Uterus (tissue), 4 donors: Measurements from ENCODE around the gene CGB2. TPM values are rescaled to one million over a fixed set of nuclear protein-coding genes. Genes with fewer than 3 reads are reported as not detected.
"Not testable (repeated sequence)": the region's sequence is repeated elsewhere in the genome, so short reads cannot be mapped to it uniquely, and the experiment has no call there.

Experiments
- DNase-seq, 2 donors: peaks; one replicate each; pipeline ENCODE4 v3.0.0-alpha.2; 2019 to 2020
- H3K27ac ChIP-seq, 2 donors: fragments of 200-600 bp; sonication (generic); 1 replicate in 1 of 2; 2 replicates in 1 of 2; pipeline ENCODE4 v1.5.1; 2016 to 2018
- H3K27me3 ChIP-seq, 2 donors: fragments of 200-600 bp; sonication (generic); one replicate each; pipeline ENCODE4 v1.5.1; 2018 to 2019; ENCODE audit warnings: control low read depth in 1 of 2
- H3K36me3 ChIP-seq, 2 donors: fragments of 200-600 bp; sonication (generic); one replicate each; pipeline ENCODE4 v1.5.1; 2019; ENCODE audit warnings: control low read depth in 1 of 2
- H3K4me1 ChIP-seq, 2 donors: fragments of 200-600 bp; sonication (generic); one replicate each; pipeline ENCODE4 v1.5.1; 2018 to 2019; ENCODE audit warnings: control low read depth in 1 of 2
- H3K4me3 ChIP-seq, 2 donors: fragments of 200-600 bp; sonication (generic); 1 replicate in 1 of 2; 2 replicates in 1 of 2; pipeline ENCODE4 v1.5.1; 2018 to 2019; ENCODE audit warnings: mild to moderate bottlenecking in 1 of 2
- H3K9me3 ChIP-seq, 2 donors: fragments of 200-600 bp; sonication (generic); one replicate each; pipeline ENCODE4 v1.5.1; 2019; ENCODE audit warnings: control low read depth in 1 of 2
- POLR2A ChIP-seq, 2 donors: fragments of 450-650 bp; IDR thresholded peaks; one replicate each; pipeline ENCODE4 v1.6.1; 2016; ENCODE audit warnings: antibody characterized with exemption in 2 of 2, mild to moderate bottlenecking in 1 of 2, moderate library complexity in 1 of 2
- intact Hi-C: fragments of 100-400 bp; cut with DNase I; formaldehyde crosslinking; loops from one replicate; pipeline ENCODE4 v1.15.1; 2023; ENCODE audit warnings: low total_unique reads
- total RNA-seq, 4 donors: library from RNA; depleted of rRNA in 3 of 4; stranded (reverse); fragments of >200 nt in 3 of 4; gene quantifications; one replicate each; pipeline versions ENCODE4 v1.1.0 to v1.2.4, GENCODE V29; 2014 to 2023
- TF ChIP-seq, protein P1 (sequence below), 4 experiments: fragments of 200-600 bp in 2 of 4; fragments of 450-650 bp in 2 of 4; sonication (generic) in 2 of 4; IDR thresholded peaks; one replicate each; pipeline ENCODE4 v1.5.1; 2016 to 2019; ENCODE audit warnings: antibody characterized with exemption in 4 of 4, mild to moderate bottlenecking in 2 of 4, moderate library complexity in 1 of 4
- donor health status: DM: yes; HTN: yes; CAD: no.

CGB2 gene
- total RNA-seq, 4 donors from 2014 or later, result not detected

DNA sequence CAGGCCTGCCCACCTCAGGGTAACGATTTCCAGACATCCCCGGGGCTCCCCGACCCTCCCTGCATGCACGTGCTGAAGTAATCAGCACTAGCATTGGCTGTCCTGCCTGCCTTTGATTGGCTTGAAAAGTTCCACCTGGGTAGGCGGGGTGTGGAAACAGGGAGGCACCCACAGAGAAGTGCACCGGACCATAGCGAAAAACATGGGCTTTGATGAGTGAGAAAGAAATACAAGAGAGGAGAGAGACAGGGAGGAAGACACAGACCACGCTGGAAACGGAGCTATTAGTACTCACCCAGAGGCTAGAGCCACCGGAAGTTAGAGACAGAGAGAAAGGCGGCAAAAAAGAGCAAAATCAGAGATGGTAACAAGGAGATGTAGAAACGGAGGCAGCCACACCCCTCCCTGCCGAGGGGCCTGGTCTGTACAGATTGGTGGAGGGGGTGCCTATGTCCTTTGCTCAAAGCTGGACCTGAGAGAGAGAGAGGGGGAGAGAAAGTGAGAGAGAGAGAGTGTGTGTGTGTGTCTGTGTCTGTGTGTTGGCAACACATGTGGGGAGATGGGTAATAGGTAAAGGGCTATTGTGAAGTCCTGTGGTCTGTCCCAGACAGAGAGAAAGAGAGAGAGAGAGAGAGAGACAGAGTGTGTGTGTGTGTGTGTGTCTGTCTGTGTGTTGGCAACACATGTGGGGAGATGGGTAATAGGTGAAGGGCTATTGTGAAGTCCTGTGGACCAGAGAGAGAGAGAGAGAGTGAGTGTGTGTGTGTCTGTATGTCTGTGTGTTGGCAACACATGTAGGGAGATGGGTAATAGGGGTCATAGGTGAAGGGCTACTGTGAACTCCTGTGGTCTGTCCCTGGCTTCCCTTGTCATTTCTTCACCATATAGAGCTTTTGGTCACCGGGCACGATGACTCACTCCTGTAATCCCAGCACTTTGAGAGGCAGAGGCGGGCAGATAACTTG lies 10.5 kb upstream of the CGB2 start:
- no peaks in the 10 kb centered on the region for H3K36me3 ChIP-seq
- H3K9me3 ChIP-seq, result no peaks in the 10 kb centered on the region
- no peaks in the 10 kb centered on the region for H3K27me3 ChIP-seq
- no peak overlapping the region for H3K27ac ChIP-seq
- no peak for TF ChIP-seq POLR2A (IDR thresholded peaks at IDR 0.05)
- TF ChIP-seq, protein P1, sequence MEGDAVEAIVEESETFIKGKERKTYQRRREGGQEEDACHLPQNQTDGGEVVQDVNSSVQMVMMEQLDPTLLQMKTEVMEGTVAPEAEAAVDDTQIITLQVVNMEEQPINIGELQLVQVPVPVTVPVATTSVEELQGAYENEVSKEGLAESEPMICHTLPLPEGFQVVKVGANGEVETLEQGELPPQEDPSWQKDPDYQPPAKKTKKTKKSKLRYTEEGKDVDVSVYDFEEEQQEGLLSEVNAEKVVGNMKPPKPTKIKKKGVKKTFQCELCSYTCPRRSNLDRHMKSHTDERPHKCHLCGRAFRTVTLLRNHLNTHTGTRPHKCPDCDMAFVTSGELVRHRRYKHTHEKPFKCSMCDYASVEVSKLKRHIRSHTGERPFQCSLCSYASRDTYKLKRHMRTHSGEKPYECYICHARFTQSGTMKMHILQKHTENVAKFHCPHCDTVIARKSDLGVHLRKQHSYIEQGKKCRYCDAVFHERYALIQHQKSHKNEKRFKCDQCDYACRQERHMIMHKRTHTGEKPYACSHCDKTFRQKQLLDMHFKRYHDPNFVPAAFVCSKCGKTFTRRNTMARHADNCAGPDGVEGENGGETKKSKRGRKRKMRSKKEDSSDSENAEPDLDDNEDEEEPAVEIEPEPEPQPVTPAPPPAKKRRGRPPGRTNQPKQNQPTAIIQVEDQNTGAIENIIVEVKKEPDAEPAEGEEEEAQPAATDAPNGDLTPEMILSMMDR (IDR thresholded peaks at IDR 0.05), result no peak
- no peak for DNase-seq
- no peak overlapping the region for H3K4me3 ChIP-seq
- H3K4me1 ChIP-seq, result peaks cover 0 to 7% of the 10 kb centered on the region in 2 donors
- intact Hi-C loops, result no loop called here

DNA sequence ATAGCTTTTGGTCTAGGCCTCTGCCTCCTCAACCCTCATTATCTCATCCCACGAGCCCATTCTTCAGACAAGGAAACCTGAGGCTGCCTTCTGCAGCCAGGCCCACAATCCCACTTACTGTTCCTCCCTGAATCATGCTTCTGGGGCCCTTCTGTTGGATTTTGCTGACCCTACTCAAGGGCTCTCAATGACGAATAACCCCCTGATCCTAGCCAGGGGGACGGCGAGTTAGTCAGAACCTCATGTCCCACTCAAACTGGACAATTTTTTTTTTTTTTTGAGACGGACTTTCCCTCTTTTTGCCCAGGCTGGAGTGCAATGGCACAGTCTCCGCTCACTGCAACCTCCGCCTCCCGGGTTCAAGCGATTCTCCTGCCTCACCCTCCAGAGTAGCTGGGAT lies 9.6 kb upstream of the CGB2 start:
- Histone ChIP-seq H3K4me1 (peaks cover 0 to 7% of the 10 kb centered on the region in 2 donors), H3K4me3 (no peak overlapping the region), H3K27ac (no peak overlapping the region), H3K36me3 (no peaks in the 10 kb centered on the region), H3K9me3 (no peaks in the 10 kb centered on the region), H3K27me3 (no peaks in the 10 kb centered on the region)
- DNase-seq, result no peak
- intact Hi-C loops, result no loop called here
- TF ChIP-seq, protein P1 (IDR thresholded peaks at IDR 0.05), result no peak
- no peak for TF ChIP-seq POLR2A (IDR thresholded peaks at IDR 0.05)

DNA sequence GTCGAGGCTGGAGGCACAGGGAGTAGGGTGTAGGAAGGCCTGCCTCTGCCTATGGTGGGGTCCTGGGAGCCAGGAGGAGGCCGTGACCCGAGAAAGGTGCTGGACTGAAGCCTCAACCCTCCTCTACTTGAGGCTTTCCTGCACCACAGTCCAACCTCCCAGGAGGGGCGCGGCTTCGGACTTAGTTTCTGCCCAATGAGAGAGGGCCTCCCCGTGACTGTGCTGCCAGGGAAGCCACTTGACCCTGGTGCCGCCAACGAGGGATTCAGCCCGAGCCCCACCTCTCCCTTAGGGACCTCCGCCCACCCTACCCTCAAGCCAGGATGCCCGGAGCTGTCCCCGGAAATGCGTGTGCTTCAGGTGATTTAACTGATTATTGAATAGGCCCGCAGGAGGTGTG lies 7.5 kb upstream of the CGB2 start, which contains the start of gene CGB3:
Gene CGB3 (minus strand): TSS at position 101 of the 400 bp plus-strand sequence. CDS start 362 bp downstream, outside the sequence.
- H3K27me3 ChIP-seq, H3K9me3 ChIP-seq, H3K27ac ChIP-seq, H3K4me3 ChIP-seq, H3K4me1 ChIP-seq, DNase-seq, H3K36me3 ChIP-seq, intact Hi-C loops: not testable (repeated sequence)

DNA sequence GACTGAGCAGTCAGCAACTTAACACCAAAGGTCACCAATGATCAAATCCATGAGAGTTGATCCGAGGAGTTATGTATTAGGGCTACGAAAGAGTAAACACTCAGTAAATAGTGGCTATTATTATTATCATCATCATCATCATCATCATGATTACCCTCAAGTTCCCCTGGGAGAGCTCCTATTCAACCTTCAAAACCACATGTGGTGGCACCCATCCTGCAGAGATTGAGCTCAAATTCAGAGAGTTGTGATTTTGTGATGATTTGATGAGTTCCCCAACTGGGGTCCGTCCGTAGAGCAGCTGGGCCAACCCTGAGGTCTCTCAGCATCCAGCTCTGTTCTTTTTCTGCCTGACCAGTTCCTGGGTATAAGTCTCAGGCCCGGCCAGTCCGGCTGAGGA lies 6.6 kb upstream of the CGB2 start:
- H3K27me3 ChIP-seq, DNase-seq, H3K4me3 ChIP-seq, H3K4me1 ChIP-seq, intact Hi-C loops, H3K9me3 ChIP-seq, H3K27ac ChIP-seq, H3K36me3 ChIP-seq: not testable (repeated sequence)

DNA sequence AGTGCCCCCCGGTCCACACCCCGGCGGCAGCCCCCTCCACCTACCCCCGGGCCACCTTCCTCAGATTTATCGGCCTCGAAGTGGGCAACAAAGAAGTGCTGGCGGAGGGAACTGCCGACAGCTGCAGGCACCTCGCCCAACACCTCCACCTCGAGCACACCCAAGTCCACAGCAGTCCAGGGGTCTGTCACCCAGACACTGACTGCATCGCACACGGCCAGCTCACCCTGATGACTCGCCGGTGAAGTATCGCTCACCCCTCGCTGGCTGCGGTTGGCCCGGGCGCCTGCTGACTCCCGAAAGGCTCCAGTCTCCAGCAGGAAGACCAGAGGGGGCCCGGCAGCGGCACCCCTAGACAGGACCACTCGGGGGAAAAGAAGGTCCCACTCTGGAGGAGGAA lies 6.1 kb upstream of the CGB2 start:
- DNase-seq, intact Hi-C loops, H3K36me3 ChIP-seq, H3K4me1 ChIP-seq, H3K27me3 ChIP-seq, H3K27ac ChIP-seq, H3K4me3 ChIP-seq, H3K9me3 ChIP-seq: not testable (repeated sequence)

DNA sequence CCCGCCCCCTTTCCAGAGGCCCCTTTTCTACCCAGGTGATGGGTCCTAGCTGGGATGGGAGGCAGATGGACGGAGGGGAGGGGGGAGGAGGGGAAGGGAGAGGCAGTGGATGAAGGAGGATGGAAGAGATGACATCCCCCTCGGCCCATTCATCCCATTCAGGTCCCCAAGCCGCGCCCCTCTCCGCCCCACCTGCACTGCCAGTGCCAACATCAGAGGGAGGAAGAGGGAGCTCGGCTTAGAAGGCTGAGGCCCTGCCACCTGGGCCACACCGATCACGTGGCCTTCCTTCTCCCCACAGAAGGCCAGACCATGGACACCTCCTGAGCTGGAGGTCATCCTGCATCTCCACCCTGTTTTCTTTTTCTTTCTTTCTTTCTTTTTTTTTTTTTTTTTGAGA lies 3.0 kb upstream of the CGB2 start:
- H3K9me3 ChIP-seq, intact Hi-C loops, DNase-seq, H3K36me3 ChIP-seq, H3K27ac ChIP-seq, H3K4me3 ChIP-seq, H3K27me3 ChIP-seq, H3K4me1 ChIP-seq: not testable (repeated sequence)

DNA sequence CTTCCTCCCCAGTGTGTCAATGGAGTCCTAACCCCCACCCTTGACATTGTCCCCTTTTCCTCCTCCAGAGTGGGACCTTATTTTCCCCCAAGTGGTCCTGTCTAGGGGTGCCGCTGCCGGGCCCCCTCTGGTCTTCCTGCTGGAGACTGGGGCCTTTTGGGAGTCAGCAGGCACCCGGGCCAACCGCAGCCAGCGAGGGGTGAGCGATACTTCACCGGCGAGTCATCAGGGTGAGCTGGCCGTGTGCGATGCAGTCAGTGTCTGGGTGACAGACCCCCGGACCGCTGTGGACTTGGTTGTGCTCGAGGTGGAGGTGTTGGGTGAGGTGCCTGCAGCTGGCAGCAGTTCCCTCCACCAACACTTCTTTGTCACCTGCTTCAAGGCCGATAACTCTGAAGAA lies 1.9 kb upstream of the CGB2 start:
- H3K27ac ChIP-seq, H3K4me3 ChIP-seq, H3K9me3 ChIP-seq, H3K27me3 ChIP-seq, intact Hi-C loops, DNase-seq, H3K36me3 ChIP-seq, H3K4me1 ChIP-seq: not testable (repeated sequence)

DNA sequence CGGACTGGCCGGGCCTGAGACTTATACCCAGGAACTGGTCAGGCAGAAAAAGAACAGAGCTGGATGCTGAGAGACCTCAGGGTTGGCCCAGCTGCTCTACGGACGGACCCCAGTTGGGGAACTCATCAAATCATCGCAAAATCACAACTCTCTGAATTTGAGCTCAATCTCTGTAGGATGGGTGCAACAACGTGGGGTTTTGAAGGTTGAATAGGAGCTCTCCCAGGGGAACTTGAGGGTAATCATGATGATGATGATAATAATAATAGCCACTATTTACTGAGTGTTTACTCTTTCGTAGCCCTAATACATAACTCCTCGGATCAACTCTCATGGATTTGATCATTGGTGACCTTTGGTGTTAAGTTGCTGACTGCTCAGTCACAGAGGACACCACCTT lies 1.4 kb upstream of the CGB2 start:
- H3K4me1 ChIP-seq, intact Hi-C loops, H3K4me3 ChIP-seq, DNase-seq, H3K27me3 ChIP-seq, H3K27ac ChIP-seq, H3K9me3 ChIP-seq, H3K36me3 ChIP-seq: not testable (repeated sequence)

DNA sequence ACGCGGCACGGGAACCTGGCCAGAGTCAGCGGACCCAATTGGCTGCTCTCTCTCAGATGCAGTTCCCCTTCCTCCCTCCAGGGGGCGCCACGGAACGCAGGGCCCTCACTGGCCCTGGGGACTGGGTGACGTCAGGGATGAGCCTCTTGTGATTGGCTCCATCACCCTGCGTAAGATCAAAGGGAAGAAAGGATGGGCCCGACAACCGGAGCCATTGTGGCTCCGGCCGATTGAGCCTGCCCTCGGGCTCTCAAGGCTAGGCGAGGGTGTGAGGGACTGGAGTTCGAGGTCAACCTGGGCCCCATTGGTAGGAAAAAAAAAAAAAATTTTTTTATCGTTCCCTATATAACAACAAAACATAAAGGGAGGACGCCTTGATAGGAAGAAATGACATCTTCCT lies 5.1 kb downstream of the CGB2 start, which contains the start of gene CGB1:
Gene CGB1 (minus strand): TSS at position 81 of the 400 bp plus-strand sequence. CDS start 184 bp downstream, outside the sequence.
- intact Hi-C loops, result not testable (repeated sequence)

DNA sequence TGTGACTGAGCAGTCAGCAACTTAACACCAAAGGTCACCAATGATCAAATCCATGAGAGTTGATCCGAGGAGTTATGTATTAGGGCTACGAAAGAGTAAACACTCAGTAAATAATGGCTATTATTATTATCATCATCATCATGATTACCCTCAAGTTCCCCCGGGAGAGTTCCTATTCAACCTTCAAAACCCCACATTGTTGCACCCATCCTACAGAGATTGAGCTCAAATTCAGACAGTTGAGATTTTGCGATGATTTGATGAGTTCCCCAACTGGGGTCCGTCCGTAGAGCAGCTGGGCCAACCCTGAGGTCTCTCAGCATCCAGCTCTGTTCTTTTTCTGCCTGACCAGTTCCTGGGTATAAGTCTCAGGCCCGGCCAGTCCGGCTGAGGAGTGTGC lies 6.4 kb downstream of the CGB2 start:
- DNase-seq, H3K4me1 ChIP-seq, intact Hi-C loops, H3K27me3 ChIP-seq, H3K36me3 ChIP-seq, H3K27ac ChIP-seq, H3K4me3 ChIP-seq, H3K9me3 ChIP-seq: not testable (repeated sequence)

More for the DNA sequence above, 5.1 kb downstream of the CGB2 start, which contains the start of gene CGB1:
- not testable (repeated sequence) for H3K27me3 ChIP-seq, H3K36me3 ChIP-seq, H3K9me3 ChIP-seq, DNase-seq, H3K27ac ChIP-seq, H3K4me3 ChIP-seq, H3K4me1 ChIP-seq

DNA sequence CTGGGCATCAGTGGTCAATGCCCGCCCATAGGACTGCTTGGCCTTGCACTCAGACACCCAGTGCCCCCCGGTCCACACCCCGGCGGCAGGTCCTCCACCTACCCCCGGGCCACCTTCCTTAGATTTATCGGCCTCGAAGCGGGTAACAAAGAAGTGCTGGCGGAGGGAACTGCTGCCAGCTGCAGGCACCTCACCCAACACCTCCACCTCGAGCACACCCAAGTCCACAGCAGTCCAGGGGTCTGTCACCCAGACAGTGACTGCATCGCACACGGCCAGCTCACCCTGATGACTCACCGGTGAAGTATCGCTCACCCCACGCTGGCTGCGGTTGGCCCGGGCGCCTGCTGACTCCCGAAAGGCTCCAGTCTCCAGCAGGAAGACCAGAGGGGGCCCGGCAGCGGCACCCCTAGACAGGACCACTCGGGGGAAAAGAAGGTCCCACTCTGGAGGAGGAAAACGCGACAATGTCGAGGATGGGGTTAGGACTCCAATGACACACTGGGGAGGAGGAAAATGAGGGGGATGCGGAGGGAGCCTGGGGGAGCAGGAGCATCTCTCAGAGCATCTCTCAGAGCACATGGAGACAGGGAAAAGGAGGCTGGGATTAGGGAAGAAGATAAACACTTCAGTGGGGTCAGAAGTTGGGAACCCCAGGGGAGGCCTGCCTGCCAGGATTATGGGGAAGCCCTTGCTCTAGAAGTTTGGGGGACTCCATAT lies 7.0 kb downstream of the CGB2 start:
- H3K4me3 ChIP-seq, H3K9me3 ChIP-seq, intact Hi-C loops, DNase-seq, H3K36me3 ChIP-seq, H3K27me3 ChIP-seq, H3K27ac ChIP-seq, H3K4me1 ChIP-seq: not testable (repeated sequence)
